Sigmoid colon (tissue), 7 donors: ENCODE measurements around the gene GYS2. TPM values are rescaled to one million over a fixed set of nuclear protein-coding genes. Genes with fewer than 3 reads are reported as not detected.
A peak's percentile ranks its signal among the peaks of the same experiment; 100 is the strongest.

ENCODE experiments used
- DNase-seq: peaks from one replicate; pipeline ENCODE4 v3.0.0-alpha.2; 2019
- H3K27ac ChIP-seq, 4 donors: fragments of 200-600 bp; sonication (generic); one replicate each; pipeline ENCODE4 v1.5.1; 2016 to 2019; ENCODE audit warnings: mild to moderate bottlenecking in 1 of 4
- H3K27me3 ChIP-seq, 3 donors: fragments of 200-600 bp; sonication (generic); one replicate each; pipeline ENCODE4 v1.5.1; 2019; ENCODE audit warnings: mild to moderate bottlenecking in 1 of 3
- H3K36me3 ChIP-seq, 4 donors: fragments of 200-600 bp; sonication (generic); one replicate each; pipeline ENCODE4 v1.5.1; 2016 to 2019
- H3K4me1 ChIP-seq, 4 donors: fragments of 200-600 bp; sonication (generic); one replicate each; pipeline ENCODE4 v1.5.1; 2017 to 2019
- H3K4me3 ChIP-seq, 4 donors: fragments of 200-600 bp; sonication (generic); one replicate each; pipeline ENCODE4 v1.5.1; 2017 to 2019; ENCODE audit warnings: mild to moderate bottlenecking in 2 of 4, moderate library complexity in 1 of 4
- H3K9me3 ChIP-seq, 4 donors: fragments of 200-600 bp in 3 of 4; sonication (generic) in 3 of 4; one replicate each; pipeline versions ENCODE4 v1.5.1 to v1.6.1; 2013 to 2019
- CTCF ChIP-seq, 4 experiments: fragments of 450-650 bp in 3 of 4; fragments of 200-600 bp in 1 of 4; IDR thresholded peaks; one replicate each; pipeline ENCODE4 v1.5.1; 2016 to 2019; ENCODE audit warnings: antibody characterized with exemption in 4 of 4, mild to moderate bottlenecking in 3 of 4, moderate library complexity in 2 of 4
- EP300 ChIP-seq, 4 donors: sonication (generic); formaldehyde crosslinking; IDR thresholded peaks; one replicate each; pipeline ENCODE4 v1.6.1; 2017; ENCODE audit warnings: antibody characterized with exemption in 4 of 4
- POLR2A ChIP-seq, 2 donors: fragments of 450-650 bp; IDR thresholded peaks; one replicate each; pipeline ENCODE4 v1.6.1; 2016; ENCODE audit warnings: antibody characterized with exemption in 2 of 2, mild to moderate bottlenecking in 2 of 2, moderate library complexity in 2 of 2
- POLR2AphosphoS5 ChIP-seq, 4 donors: sonication (generic); formaldehyde crosslinking; IDR thresholded peaks; one replicate each; pipeline ENCODE4 v1.6.1; 2017; ENCODE audit warnings: antibody characterized with exemption in 4 of 4
- WGBS, 2 donors: extraction: QIAGEN DNeasy Blood & Tissue Kit; methylation state at CpG; one replicate each; pipeline ENCODE4 v1.1.7; 2013; 5-methylcytosine and 5-hydroxymethylcytosine counted together
- intact Hi-C: fragments of 100-400 bp; cut with DNase I; formaldehyde crosslinking; loops from one replicate; pipeline ENCODE4 v1.15.1; 2023
- polyA plus RNA-seq, 3 donors: library from polyadenylated mRNA; stranded (reverse); fragments of 200-250 nt; gene quantifications; one replicate each; pipeline ENCODE4 v1.2.3, GENCODE V29; 2013
- total RNA-seq, 4 donors: library from RNA; depleted of rRNA; stranded (reverse); fragments of >200 nt; gene quantifications; one replicate each; pipeline ENCODE4 v1.1.0, GENCODE V29; 2016
- donor health status: healthy with polysubstance abuse.
- donor health status: Bipolar disorder and iron deficiency.
- donor health status: healthy.

The GYS2 gene
- total and polyA plus RNA-seq, 7 donors = 0.27 TPM; not detected in 6

DNA sequence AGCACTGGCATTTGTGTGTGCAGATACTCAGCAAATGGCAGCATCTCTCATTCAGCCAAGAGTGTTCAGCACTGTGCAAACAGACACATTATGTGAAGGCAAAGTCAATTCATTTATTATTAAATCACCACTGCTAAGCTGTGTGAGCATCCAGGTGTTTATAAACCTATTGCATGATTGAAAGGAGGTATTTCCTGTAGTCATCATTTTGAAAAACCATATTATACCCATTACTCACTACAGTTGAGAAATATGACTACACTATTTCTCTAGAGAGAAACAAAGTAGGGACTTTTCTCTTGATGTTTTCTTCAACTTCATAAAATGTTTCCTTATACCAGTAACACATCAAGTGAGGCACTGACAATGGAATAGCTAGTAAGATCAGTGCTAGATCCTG is 64.8 kb downstream of the GYS2 start:
- intact Hi-C loops = no loop called here
- Histone ChIP-seq H3K27ac (no peak overlapping the region), H3K9me3 (no peaks in the 10 kb centered on the region), H3K4me3 (no peak overlapping the region), H3K27me3 (no peaks in the 10 kb centered on the region), H3K36me3 (no peaks in the 10 kb centered on the region), H3K4me1 (no peaks in the 10 kb centered on the region)
- DNase-seq = no peak
- TF ChIP-seq EP300 (IDR thresholded peaks at IDR 0.05) = no peak
- no peak for TF ChIP-seq POLR2AphosphoS5 (IDR thresholded peaks at IDR 0.05)
- TF ChIP-seq POLR2A (IDR thresholded peaks at IDR 0.05) = no peak
- TF ChIP-seq CTCF (IDR thresholded peaks at IDR 0.05) = no peak

DNA sequence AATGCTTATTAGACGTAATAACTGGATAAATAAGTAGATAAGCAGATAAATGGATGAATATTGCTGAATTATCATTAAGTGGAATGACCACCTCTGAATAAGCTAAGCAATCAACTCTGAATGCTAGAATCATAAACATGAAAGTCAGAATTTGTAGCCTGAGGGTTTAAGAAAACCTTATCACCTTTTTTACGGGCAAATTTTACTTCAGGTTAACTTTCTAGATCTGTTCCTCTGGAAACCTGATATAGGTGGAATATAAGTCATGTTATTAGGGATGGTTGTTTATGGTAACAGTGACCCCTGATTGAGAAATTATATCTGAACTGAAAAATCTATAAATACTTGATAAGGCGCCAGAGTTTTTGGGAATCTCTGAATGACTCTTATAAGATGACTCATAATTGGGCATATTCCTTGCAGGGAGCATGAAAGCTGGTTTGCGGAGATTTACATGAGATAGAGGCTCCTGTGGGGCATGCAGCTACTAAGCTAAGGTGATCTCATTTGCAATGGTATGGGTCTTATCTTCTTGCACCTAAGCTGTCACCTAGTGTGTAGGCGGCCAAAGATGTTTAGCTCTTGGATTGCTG is 66.5 kb downstream of the GYS2 start:
- intact Hi-C loops = no loop called here
- no peaks in the 10 kb centered on the region for H3K4me1 ChIP-seq
- no peak for TF ChIP-seq EP300 (IDR thresholded peaks at IDR 0.05)
- TF ChIP-seq POLR2AphosphoS5 (IDR thresholded peaks at IDR 0.05) = no peak
- TF ChIP-seq POLR2A (IDR thresholded peaks at IDR 0.05) = no peak
- TF ChIP-seq CTCF (IDR thresholded peaks at IDR 0.05) = no peak

DNA sequence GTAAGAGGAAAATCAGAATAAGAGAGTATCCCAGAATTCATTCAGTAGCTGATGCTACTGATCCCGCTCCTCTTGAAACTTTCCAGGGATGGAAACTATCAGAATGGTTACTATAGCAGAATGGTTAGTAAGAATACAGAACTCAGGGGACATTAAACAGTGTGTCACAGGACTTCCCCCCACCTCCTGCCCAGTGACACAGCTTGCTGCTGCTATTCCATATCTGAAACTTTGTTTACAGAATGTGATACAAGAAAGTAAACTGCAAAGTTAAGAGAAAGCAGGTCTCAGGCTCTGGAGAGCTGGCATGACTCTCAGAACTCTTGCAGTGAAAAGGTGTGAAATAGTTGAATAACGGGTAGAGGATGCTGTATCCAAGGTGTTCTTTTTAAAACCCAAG is 75.2 kb downstream of the GYS2 start:
- 90 to 92% methylated on average over 2 of the region's 2 CpGs for WGBS, 2 donors

More for the DNA sequence above, 66.5 kb downstream of the GYS2 start:
- H3K27me3 ChIP-seq = no peaks in the 10 kb centered on the region
- H3K9me3 ChIP-seq = no peaks in the 10 kb centered on the region
- 91 to 92% methylated on average over 5 of the region's 5 CpGs for WGBS, 2 donors
- no peaks in the 10 kb centered on the region for H3K36me3 ChIP-seq
- no peak overlapping the region for H3K27ac ChIP-seq
- no peak for DNase-seq
- no peak overlapping the region for H3K4me3 ChIP-seq

GRCh38 chr12:21528953-21529352 is 75.7 kb downstream of the GYS2 start:
- 88 to 91% methylated on average over 5 of the region's 5 CpGs for WGBS, 2 donors
- intact Hi-C loops = no loop called here
- Histone ChIP-seq H3K4me3 (no peak overlapping the region), H3K4me1 (peaks cover 0 to 23% (median 19%) of the 10 kb centered on the region in 4 donors), H3K27ac (peak overlapping the region in 1 of 4 donors; percentile 50), H3K27me3 (no peaks in the 10 kb centered on the region), H3K9me3 (no peaks in the 10 kb centered on the region), H3K36me3 (no peaks in the 10 kb centered on the region)
- DNase-seq = no peak
- TF ChIP-seq EP300 (IDR thresholded peaks at IDR 0.05) (no peak), POLR2AphosphoS5 (IDR thresholded peaks at IDR 0.05) (no peak)

More for the DNA sequence above, 75.2 kb downstream of the GYS2 start:
- TF ChIP-seq CTCF (IDR thresholded peaks at IDR 0.05) = no peak
- no peak for TF ChIP-seq EP300 (IDR thresholded peaks at IDR 0.05)
- no peak for TF ChIP-seq POLR2A (IDR thresholded peaks at IDR 0.05)
- TF ChIP-seq POLR2AphosphoS5 (IDR thresholded peaks at IDR 0.05) = no peak
- no peaks in the 10 kb centered on the region for H3K9me3 ChIP-seq
- H3K27ac ChIP-seq = peak overlapping the region in 1 of 4 donors; percentile 50
- H3K4me1 ChIP-seq = peaks cover 0 to 23% (median 19%) of the 10 kb centered on the region in 4 donors
- no peak for DNase-seq
- no peak overlapping the region for H3K4me3 ChIP-seq
- no peaks in the 10 kb centered on the region for H3K27me3 ChIP-seq
- no peaks in the 10 kb centered on the region for H3K36me3 ChIP-seq
- intact Hi-C loops = no loop called here

- H3K4me3 ChIP-seq = peak overlapping the region; percentile 29 to 70 (median 58)
- no peaks in the 10 kb centered on the region for H3K36me3 ChIP-seq
- intact Hi-C loops = no loop called here
- H3K4me1 ChIP-seq = peaks cover 0 to 23% (median 19%) of the 10 kb centered on the region in 4 donors
- H3K27ac ChIP-seq = peak overlapping the region; percentile 15 to 64 (median 57)
- H3K9me3 ChIP-seq = no peaks in the 10 kb centered on the region
- no peak for TF ChIP-seq EP300 (IDR thresholded peaks at IDR 0.05)
- peak in 1 of 4 donors; percentile 5 for TF ChIP-seq POLR2AphosphoS5 (IDR thresholded peaks at IDR 0.05)
- no peaks in the 10 kb centered on the region for H3K27me3 ChIP-seq
- 1% methylated on average over 57 of the region's 57 CpGs for WGBS, 2 donors
- peak; percentile 74 for DNase-seq
Measured at GRCh38 chr12:21527451-21528180, 77.0 kb downstream of the GYS2 start.
